Brain pericyte (primary cell): ENCODE results near the gene SCFD2.

Experiments
- DNase-seq: peaks from one replicate; pipeline ENCODE4 v3.0.0-alpha.2; 2012; ENCODE audit warnings: low read depth, low spot score

Gene SCFD2

DNA sequence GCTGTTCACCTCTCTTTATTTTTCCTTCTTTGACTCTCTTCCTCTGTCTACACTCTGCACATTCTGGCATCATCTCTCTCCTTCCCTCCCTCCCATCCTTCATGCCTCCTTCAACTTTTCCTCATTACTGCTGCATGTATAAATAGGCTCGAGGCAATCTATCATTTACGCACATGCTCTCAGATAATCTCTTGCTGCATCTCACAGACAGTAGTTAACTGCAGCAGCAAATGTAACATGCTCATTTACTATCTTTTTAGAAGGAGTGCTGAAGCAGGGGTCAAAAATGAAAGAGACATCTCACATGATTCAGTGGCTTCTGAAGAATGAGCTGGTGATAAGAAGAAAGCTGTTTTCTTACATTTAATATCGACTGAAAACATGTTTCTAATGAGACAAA is 376.0 kb downstream of the SCFD2 start:
- DNase-seq = no peak

DNA sequence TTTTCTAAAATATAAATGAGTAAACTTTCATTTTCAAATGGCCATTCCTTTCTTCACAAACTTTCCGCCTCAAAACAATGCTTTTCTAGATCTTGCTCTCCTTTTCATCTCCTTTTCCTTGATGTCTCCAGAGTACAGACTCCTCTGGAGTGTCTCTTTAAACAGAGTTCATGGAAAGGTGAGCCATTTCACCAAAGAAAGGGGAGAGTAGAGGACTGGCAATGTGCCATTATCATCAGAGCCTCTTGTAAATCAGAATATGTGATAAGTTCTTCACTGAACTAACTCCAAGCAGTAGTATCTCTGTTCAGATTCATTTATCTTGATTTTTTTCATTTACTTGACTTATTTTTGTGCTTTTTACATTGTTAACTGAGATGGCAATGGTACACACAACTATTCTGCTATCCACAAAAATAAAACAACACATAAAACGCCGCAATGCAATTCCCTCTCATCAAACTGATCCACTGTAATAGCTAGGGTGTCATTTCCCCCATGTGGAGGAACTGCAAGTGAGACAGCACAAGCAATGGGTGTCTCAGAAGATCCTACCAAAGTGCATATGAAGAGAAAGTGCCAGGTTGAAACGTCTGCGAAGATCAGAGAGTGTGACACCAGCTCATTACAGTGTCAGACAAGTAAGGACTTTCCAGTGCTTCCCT is 378.3 kb downstream of the SCFD2 start:
- no peak for DNase-seq

DNA sequence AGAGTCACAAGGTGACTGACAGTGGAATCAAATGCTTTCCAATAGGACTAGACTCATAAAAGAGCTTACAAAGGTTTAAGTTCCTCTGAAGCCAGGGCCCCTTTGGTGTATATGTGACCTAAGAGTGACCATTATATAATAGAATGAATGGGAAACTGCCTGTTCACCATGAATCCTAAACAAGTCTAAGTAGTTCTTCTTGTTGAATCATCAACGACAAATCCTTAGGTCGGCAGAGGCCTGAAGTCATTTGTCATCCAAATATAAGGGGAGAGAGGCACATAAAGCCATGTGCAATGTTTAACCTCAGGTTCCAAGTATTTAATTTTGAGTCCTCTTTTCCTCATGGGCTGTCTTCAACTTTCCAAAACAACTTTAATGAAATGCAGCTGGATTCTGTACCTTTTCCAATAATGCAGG is 381.4 kb downstream of the SCFD2 start:
- no peak for DNase-seq

DNA sequence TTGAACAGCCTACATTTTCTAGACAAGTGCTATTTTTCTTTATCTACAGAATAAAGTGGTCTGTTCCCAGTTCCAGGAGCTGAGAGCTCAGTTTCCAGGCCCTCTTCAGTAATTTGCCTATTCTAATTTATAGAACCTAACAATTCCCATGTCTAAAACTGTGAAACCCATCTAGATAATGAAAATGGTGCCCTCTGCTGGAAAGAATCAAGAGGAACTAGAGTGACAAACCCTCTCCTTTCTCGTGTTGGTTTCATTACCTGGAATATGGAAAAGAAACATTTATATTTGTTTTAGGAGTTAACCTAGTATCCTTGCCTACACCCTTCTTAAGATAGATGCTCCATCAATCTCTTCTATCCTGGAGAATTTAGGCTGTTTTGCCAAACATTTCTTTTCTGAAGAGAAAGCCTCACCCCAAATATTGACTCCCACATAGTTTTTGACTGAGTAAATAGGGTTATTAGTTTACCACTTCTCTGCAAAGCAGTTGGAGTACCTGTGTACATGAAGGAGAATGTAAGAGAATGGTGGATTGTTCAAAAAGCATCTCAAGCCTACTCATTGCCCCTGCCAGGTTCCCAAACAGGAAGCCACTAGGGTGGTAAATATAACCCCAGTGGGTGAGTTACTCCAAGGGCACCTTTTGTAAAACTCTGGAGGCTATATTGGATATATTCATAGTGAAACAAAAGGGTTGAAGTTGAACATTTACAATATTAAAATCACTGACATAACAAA is 382.1 kb downstream of the SCFD2 start:
- no peak for DNase-seq

DNA sequence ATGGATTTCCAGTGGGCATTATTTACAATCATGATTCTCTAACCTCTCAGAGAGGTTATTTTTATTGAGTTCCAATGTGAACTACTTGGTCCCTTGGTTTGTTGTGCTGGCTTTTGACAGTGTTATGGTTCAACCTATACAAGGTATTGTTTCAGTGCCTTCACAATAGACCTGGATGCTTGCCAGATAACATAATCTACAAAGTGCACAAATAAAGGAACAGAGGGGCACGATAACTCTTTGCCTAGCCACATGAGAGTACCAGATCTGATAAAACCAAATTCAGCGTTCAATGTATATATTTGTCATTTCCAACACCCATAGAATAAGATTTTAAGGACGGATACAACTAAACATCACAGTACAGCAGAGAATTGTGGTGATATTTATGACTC is 382.9 kb downstream of the SCFD2 start:
- no peak for DNase-seq

- DNase-seq = no peak
Observed at GRCh38 chr4:52982255-52982945, 383.5 kb downstream of the SCFD2 start.

DNA sequence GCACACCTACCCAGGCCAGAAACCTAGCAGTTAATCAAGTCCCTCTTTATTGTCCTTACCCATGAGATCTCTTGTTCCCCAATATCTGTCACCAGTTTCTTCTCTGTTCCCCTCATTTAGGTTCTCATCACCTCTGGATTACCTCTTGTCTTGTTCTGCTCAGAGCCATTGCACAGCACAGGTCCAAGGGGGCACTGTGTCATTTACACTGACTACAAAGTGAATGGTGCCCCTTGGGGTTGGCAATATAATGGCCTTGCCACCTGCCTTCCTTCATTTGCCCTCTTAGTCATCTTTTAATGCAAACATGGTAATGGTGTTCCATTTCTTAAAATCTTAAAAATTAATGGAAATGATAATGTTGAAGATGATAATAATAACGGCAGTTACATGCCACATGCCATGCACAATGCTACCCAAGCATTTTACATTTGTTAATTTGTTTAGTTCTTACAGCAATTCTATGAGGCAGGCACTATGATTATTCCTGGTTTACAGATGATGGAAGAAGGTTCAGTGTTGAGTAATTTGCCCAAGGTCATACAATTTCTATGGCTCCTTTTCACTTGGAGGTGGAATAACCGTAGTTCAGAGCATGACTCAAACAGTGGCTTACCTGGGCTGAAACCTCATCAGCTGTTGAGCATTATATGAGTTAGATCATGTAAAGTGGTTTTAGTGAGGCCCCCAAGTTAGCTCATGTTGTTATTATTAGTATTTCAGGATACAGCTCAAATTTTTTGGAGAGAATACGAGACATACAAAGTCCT is 385.9 kb downstream of the SCFD2 start:
- no peak for DNase-seq

- DNase-seq = no peak
Observed at GRCh38 chr4:52979020-52979419, 386.8 kb downstream of the SCFD2 start.

DNA sequence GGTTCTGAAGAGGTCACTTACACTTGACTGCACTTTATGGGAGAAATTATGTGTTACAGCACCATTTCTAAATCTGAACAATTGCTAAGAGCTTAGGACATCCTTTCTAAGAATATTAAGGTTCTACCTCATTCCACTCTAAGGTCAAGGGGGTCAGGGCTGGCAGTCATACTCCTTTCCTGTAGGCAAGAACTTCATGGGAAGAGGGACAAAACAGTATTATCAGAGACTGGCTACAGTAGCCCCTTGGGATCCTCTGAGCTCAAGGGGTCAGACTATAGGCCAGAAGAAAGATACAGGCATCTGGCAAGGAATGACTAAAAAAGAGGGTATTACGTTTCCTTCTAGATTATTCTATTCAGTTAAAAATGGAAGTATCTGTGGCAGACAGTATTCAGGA is 388.6 kb downstream of the SCFD2 start:
- no peak for DNase-seq

DNA sequence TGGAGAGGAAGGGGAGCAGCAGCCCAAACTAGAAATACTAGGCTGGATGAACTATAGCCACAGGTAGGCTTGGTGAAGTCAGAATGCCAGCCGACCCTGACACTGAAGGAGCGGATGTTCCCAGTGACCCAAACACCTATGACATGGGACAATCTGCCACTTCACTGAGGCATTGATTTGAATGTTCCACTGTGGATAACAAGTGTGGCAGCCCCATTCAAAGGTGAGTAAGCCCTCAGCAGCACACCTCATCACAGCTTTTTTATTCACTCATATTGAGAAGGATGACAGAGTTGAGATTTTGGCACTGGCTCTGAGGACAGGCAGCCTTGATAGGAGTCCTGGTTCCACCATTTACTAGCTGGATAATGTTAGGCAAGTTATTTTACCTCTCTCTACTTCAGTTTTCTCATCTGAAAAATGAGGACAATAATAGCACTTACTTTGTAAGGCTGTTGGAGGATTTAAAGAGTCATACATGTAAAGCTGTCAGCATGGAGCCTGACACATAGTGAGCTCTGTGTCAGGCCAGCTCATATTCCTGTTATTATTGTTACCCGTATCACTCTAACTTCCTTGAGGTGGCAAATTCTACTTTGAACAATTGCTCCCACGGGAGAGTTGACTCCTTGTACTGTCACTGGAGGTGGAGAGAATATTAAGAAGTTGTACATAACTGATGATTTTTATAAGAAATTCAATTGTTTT is 389.2 kb downstream of the SCFD2 start:
- no peak for DNase-seq

DNA sequence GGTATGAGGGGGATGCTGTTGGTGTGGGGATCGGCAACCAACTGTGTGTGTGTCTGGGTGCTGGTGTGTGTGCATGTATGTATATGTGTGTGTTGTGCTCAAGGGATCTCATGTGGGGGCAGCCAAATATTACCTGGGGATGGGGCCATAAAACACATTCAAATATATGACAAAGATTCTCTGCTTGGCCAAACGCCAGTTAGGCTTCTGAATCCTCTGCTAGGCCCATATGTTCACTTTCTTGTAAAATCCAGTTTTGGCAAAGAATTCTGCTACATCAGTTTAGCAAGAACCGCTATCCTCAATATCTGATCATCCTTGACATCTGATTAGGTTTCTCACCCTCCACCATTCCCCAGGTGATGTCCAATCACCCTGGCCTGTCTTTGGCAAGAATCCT is 397.2 kb downstream of the SCFD2 start:
- DNase-seq = no peak

- DNase-seq = no peak
Observed at GRCh38 chr4:52968241-52968640, 397.6 kb downstream of the SCFD2 start.

DNA sequence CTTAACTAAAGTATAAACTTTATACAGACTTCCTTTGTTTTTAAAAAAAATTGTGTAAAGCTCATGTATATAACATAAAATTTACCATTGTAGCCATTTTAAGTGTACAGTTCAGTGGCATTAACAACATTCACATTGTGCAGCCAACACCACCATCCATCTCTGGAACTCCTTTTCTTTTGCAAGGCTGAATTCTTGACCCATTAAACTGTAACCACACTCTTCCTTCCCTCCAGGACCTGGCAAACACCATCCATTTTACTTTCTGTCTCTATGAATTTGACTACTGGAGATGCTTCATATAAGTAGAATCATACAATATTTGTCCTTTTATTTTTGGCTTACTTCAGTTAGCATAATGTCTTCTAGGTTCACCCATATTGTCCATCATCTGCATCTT is 399.1 kb downstream of the SCFD2 start:
- DNase-seq = no peak

GRCh38 chr4:52966172-52966571 is 399.7 kb downstream of the SCFD2 start:
- no peak for DNase-seq

GRCh38 chr4:52964561-52965101 is 401.2 kb downstream of the SCFD2 start:
- DNase-seq = no peak

DNA sequence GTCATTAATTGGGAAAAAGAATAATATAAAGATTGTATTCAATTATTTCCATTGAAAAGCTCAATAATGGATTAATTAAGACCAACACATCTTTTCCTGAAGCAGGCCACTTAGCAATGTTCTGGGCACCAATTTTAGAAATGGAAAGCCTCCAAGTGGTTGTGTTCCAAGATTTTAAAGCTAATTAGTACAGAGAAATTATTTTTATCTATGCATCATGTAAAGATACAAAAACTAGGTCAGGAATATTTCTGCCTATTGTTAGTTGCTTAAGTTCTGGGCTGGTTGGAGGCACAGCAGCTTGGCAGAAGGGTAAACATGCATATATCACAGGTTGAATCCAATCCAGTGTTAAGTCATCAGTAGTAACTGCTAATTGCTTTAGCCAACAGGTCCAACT is 401.9 kb downstream of the SCFD2 start:
- DNase-seq = no peak

DNA sequence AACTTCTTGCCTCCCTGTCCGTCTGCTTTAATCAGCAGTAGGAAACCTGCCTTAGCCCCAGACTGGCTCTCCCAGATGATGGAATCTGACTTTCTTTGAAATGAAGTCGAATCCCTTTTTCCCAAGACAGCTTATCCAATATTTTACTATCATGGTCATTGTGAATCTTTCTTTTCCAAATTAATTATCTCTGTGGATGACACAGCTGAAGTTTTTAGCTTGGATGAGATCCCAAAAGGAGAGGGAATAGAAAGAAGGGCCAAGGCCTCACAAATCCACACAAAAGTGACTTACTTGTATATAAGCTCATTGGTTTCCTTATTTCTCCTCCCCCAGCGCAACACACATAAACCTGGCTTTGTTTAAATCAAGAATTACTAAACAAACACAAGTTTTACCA is 403.1 kb downstream of the SCFD2 start:
- DNase-seq = no peak

- no peak for DNase-seq
Observed at GRCh38 chr4:52961666-52962412, 404.0 kb downstream of the SCFD2 start.

DNA sequence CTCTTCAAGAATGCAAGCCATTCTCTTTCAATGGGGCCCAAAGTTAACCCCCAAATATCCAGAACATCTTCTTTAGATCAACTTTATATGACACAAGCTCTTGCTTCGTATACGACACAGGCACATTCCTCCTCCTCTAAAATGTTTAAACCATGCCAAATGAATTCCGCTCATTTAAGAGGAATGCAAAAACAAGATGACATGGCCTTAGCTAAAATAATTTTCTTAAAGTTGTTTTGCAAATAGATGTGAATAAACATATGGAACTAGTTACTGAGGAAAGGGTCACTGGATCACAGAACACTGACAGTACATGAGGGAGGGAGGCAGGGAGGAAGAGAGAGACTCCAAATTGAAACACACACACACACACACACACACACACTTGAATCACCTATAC is 406.3 kb downstream of the SCFD2 start:
- no peak for DNase-seq

GRCh38 chr4:52957835-52958631 is 407.8 kb downstream of the SCFD2 start:
- DNase-seq = no peak
